H1 (cell line): ENCODE measurements around the gene KCNMA1. TPM values are rescaled to one million over a fixed set of nuclear protein-coding genes. Genes with fewer than 3 reads are reported as not detected.

ENCODE experiments used
- CTCF ChIA-PET: fragments of 300-600 bp; sonication (Branson Sonifier 250); formaldehyde crosslinking; loops from one replicate; lab custom pipeline; 2021; ENCODE audit not compliant: partially characterized antibody; lab: Charles Lee
- POLR2A ChIA-PET: fragments of 300-600 bp; sonication (Branson Sonifier 250); formaldehyde crosslinking; loops from one replicate; lab custom pipeline; 2021; ENCODE audit warnings: inconsistent platforms; ENCODE audit not compliant: partially characterized antibody; lab: Charles Lee
- DNase-seq, 2 experiments: peaks; one replicate each; pipeline versions ENCODE4 v3.0.0 to v3.0.0-alpha.2; 2010 to 2022; ENCODE audit warnings: low spot score in 2 of 2, low read depth in 1 of 2, mixed read lengths in 1 of 2
- FAIRE-seq: peaks from 2 replicates; lab custom pipeline; 2011; peaks lifted over from hg19 to GRCh38; lab: Jason Lieb, UNC
- H2AFZ ChIP-seq: 2 replicates; pipeline ENCODE4 v1.8.1; 2012; ENCODE audit warnings: low read length, inconsistent platforms
- H2AK5ac ChIP-seq: 2 replicates; pipeline ENCODE4 v1.6.1; 2013; ENCODE audit warnings: low read depth, low read length
- H2BK120ac ChIP-seq: replicated peaks from 2 replicates; pipeline ENCODE3; 2013; ENCODE audit warnings: low read depth, low read length, inconsistent platforms
- H2BK12ac ChIP-seq: 2 replicates; pipeline ENCODE4 v1.6.1; 2013; ENCODE audit warnings: low read depth, low read length
- H2BK15ac ChIP-seq: 2 replicates; pipeline ENCODE4 v1.6.1; 2013; ENCODE audit warnings: low read length
- H2BK20ac ChIP-seq: 2 replicates; pipeline ENCODE4 v1.6.1; 2013; ENCODE audit warnings: low read length
- H2BK5ac ChIP-seq: 2 replicates; pipeline ENCODE4 v1.6.1; 2013; ENCODE audit warnings: low read depth, low read length
- H3K14ac ChIP-seq: 2 replicates; pipeline ENCODE4 v1.6.1; 2013; ENCODE audit warnings: inconsistent platforms; ENCODE audit not compliant: insufficient read length
- H3K18ac ChIP-seq: 2 replicates; pipeline ENCODE4 v1.6.1; 2013; ENCODE audit warnings: low read length; ENCODE audit errors: extremely low read depth
- H3K23ac ChIP-seq: 2 replicates; pipeline ENCODE4 v1.6.1; 2013; ENCODE audit warnings: inconsistent platforms; ENCODE audit not compliant: insufficient read length
- H3K23me2 ChIP-seq: 2 replicates; pipeline ENCODE4 v1.6.1; 2013; ENCODE audit warnings: low read depth, low read length
- H3K27ac ChIP-seq: 2 replicates; pipeline ENCODE4 v1.6.1; 2011; ENCODE audit warnings: low read depth, low read length, inconsistent platforms
- H3K27me3 ChIP-seq, 4 experiments: replicated peaks in 1 of 4; 1 replicate in 1 of 4; 2 replicates in 3 of 4; pipeline versions ENCODE4 v1.6.1 to v1.8.1; 2011 to 2013; ENCODE audit warnings: low read length in 3 of 4, mild to moderate bottlenecking in 3 of 4, inconsistent platforms in 2 of 4, mixed read lengths in 2 of 4, moderate library complexity in 1 of 4; ENCODE audit not compliant: control insufficient read depth in 3 of 4, insufficient read depth in 3 of 4; ENCODE audit errors: extremely low read depth in 1 of 4
- H3K36me3 ChIP-seq, 4 experiments: 2 replicates each; pipeline versions ENCODE4 v1.6.1 to v1.8.1; 2011 to 2013; ENCODE audit warnings: mild to moderate bottlenecking in 4 of 4, low read length in 3 of 4, moderate library complexity in 2 of 4, control low read depth in 1 of 4, inconsistent platforms in 1 of 4; ENCODE audit not compliant: insufficient read depth in 4 of 4, control insufficient read depth in 2 of 4
- H3K4ac ChIP-seq: replicated peaks from 2 replicates; pipeline ENCODE3; 2013; ENCODE audit warnings: low read length, low read depth, mixed read lengths, inconsistent platforms; ENCODE audit not compliant: insufficient read length
- H3K4me1 ChIP-seq, 4 experiments: replicated peaks in 1 of 4; 1 replicate in 1 of 4; 2 replicates in 3 of 4; pipeline versions ENCODE4 v1.6.1 to v1.8.1; 2011 to 2013; ENCODE audit warnings: low read length in 3 of 4, inconsistent platforms in 2 of 4, mixed read lengths in 1 of 4; ENCODE audit not compliant: insufficient read depth in 4 of 4, control insufficient read depth in 3 of 4
- H3K4me2 ChIP-seq, 2 experiments: 2 replicates each; pipeline versions ENCODE4 v1.6.1 to v1.8.1; 2011 to 2013; ENCODE audit warnings: low read depth in 2 of 2, low read length in 2 of 2, control low read depth in 1 of 2, inconsistent platforms in 1 of 2, mild to moderate bottlenecking in 1 of 2; ENCODE audit not compliant: insufficient read depth in 1 of 2
- H3K4me3 ChIP-seq, 4 experiments: fragments of 200-600, 300-600 bp in 1 of 4; sonication (generic), shearing (Covaris generic), sonication (Bioruptor Twin) in 1 of 4; 2 replicates each; pipeline versions ENCODE4 v1.5.1 to v1.8.1; 2011 to 2016; ENCODE audit warnings: low read length in 4 of 4, low read depth in 3 of 4, control low read depth in 2 of 4, inconsistent platforms in 2 of 4, mild to moderate bottlenecking in 2 of 4, mixed read lengths in 1 of 4, moderate library complexity in 1 of 4; ENCODE audit not compliant: insufficient read depth in 2 of 4; ENCODE audit errors: extremely low read depth in 1 of 4
- H3K56ac ChIP-seq: replicated peaks from 2 replicates; pipeline ENCODE3; 2013; ENCODE audit warnings: low read depth, mild to moderate bottlenecking, mixed read lengths, low read length, inconsistent platforms; ENCODE audit not compliant: insufficient read length
- H3K79me1 ChIP-seq: 2 replicates; pipeline ENCODE4 v1.6.1; 2013; ENCODE audit warnings: low read depth, low read length, control low read depth
- H3K79me2 ChIP-seq, 2 experiments: 2 replicates each; pipeline versions ENCODE4 v1.6.1 to v1.8.1; 2012 to 2013; ENCODE audit warnings: low read length in 2 of 2, mild to moderate bottlenecking in 2 of 2, inconsistent platforms in 1 of 2; ENCODE audit not compliant: insufficient read depth in 2 of 2, control insufficient read depth in 1 of 2
- H3K9ac ChIP-seq, 4 experiments: replicated peaks in 1 of 4; 1 replicate in 1 of 4; 2 replicates in 3 of 4; pipeline versions ENCODE4 v1.6.1 to v1.8.1; 2011 to 2013; ENCODE audit warnings: low read depth in 3 of 4, low read length in 3 of 4, control low read depth in 2 of 4, mild to moderate bottlenecking in 2 of 4, moderate library complexity in 2 of 4, inconsistent platforms in 1 of 4; ENCODE audit errors: extremely low read depth in 1 of 4
- H3K9me3 ChIP-seq, 2 experiments: 2 replicates each; pipeline versions ENCODE4 v1.6.1 to v1.8.1; 2012 to 2013; ENCODE audit warnings: mild to moderate bottlenecking in 2 of 2, moderate library complexity in 2 of 2, control low read depth in 1 of 2, inconsistent platforms in 1 of 2, low read depth in 1 of 2, low read length in 1 of 2, mixed read lengths in 1 of 2; ENCODE audit not compliant: insufficient read depth in 2 of 2
- H4K20me1 ChIP-seq, 2 experiments: replicated peaks in 1 of 2; 2 replicates each; pipeline versions ENCODE3 to v1.8.1; 2011 to 2013; ENCODE audit warnings: inconsistent platforms in 2 of 2, low read length in 2 of 2, mild to moderate bottlenecking in 1 of 2; ENCODE audit not compliant: insufficient read depth in 2 of 2, control insufficient read depth in 1 of 2
- H4K5ac ChIP-seq: 2 replicates; pipeline ENCODE4 v1.6.1; 2013; ENCODE audit warnings: low read length, low read depth, mixed read lengths, inconsistent platforms; ENCODE audit not compliant: insufficient read length
- H4K8ac ChIP-seq: 2 replicates; pipeline ENCODE4 v1.8.0; 2013; ENCODE audit warnings: mild to moderate bottlenecking, moderate library complexity, low read length, inconsistent platforms; ENCODE audit not compliant: insufficient read depth; ENCODE audit errors: extremely low read depth
- H4K91ac ChIP-seq: replicated peaks from 2 replicates; pipeline ENCODE3; 2013; ENCODE audit warnings: low read length, mixed read lengths, inconsistent platforms; ENCODE audit not compliant: insufficient read length
- SIRT6 ChIP-seq: IDR thresholded peaks from one replicate; pipeline ENCODE4 v1.7.1; 2012; ENCODE audit warnings: low read length, inconsistent platforms
- SIX5 ChIP-seq: IDR thresholded peaks from 2 replicates; pipeline ENCODE4 v1.6.1; 2011; ENCODE audit warnings: mild to moderate bottlenecking, low read depth, low read length
- YY1 ChIP-seq: IDR thresholded peaks from 2 replicates; pipeline ENCODE4 v1.6.1; 2011; ENCODE audit warnings: low read depth, mild to moderate bottlenecking, low read length
- polyA plus RNA-seq, 7 experiments: library from polyadenylated mRNA; depleted of rRNA in 3 of 7; stranded (reverse) in 5 of 7; unstranded in 2 of 7; fragments of >200 nt in 5 of 7; fragments of 200-250 nt in 2 of 7; gene quantifications; 1 replicate in 5 of 7; 2 replicates in 1 of 7; 4 replicates in 1 of 7; pipeline versions ENCODE4 v1.2.1 to v1.2.3, GENCODE V29; 2011 to 2013; ENCODE audit warnings: missing spikeins in 2 of 7, mixed read lengths in 2 of 7
- total RNA-seq: library from RNA; stranded (reverse); fragmentation: NEBNext Ultra II Directional; extraction: Animal tissue kit (Norgen Biotek cat#: 25700); gene quantifications from 2 replicates; pipeline ENCODE4 v1.2.1, GENCODE V29; 2021

The KCNMA1 gene
- total and polyA plus RNA-seq, 2 of the 8 experiments (the other 6 are each of a cell fraction or from before 2014, with no cell fraction given): 10.2 to 11.1 TPM

- Histone ChIP-seq H4K8ac (no peak overlapping the region), H2AK5ac (no peak overlapping the region), H3K4me3 (no peak overlapping the region), H3K18ac (no peak overlapping the region), H3K23me2 (no peaks in the 10 kb centered on the region), H3K4me2 (no peak overlapping the region), H2BK120ac (no peak overlapping the region), H4K91ac (no peak overlapping the region), H3K4me1 (no peaks in the 10 kb centered on the region; a peak in 1 of 7 replicates), H2BK15ac (no peak overlapping the region), H3K27ac (no peak overlapping the region), H3K4ac (no peak overlapping the region), H3K36me3 (no peaks in the 10 kb centered on the region), H3K9ac (no peak overlapping the region), H3K23ac (no peak overlapping the region), H4K20me1 (peaks cover 0 to 1% of the 10 kb centered on the region in 2 experiments), H4K5ac (no peak overlapping the region), H2BK20ac (no peak overlapping the region), H2AFZ (no peak overlapping the region), H3K56ac (no peak overlapping the region), H2BK5ac (no peak overlapping the region), H3K79me2 (no peaks in the 10 kb centered on the region), H2BK12ac (no peak overlapping the region), H3K9me3 (no peaks in the 10 kb centered on the region), H3K79me1 (no peaks in the 10 kb centered on the region), H3K27me3 (no peaks in the 10 kb centered on the region), H3K14ac (no peak overlapping the region)
- FAIRE-seq (no peak), DNase-seq (no peak)
- CTCF ChIA-PET: no interaction called here
- no peak for TF ChIP-seq SIRT6
- no peak for TF ChIP-seq SIX5
- no peak for TF ChIP-seq YY1
- POLR2A ChIA-PET: no interaction called here
Observed at GRCh38 chr10:77024461-77024860, 613.1 kb downstream of the KCNMA1 start.
